Stimulated activated CD8-positive, alpha-beta memory T cell treated with anti-CD3 and anti-CD28 coated beads, Interleukin-7, amount 100 ng/mL, for 24 hours (primary cell): ENCODE data around the gene SPATA4.

Experiments used
- DNase-seq: peaks from one replicate; pipeline ENCODE4 v3.0.0-alpha.2; 2020; ENCODE audit warnings: low read depth

The SPATA4 gene

DNA sequence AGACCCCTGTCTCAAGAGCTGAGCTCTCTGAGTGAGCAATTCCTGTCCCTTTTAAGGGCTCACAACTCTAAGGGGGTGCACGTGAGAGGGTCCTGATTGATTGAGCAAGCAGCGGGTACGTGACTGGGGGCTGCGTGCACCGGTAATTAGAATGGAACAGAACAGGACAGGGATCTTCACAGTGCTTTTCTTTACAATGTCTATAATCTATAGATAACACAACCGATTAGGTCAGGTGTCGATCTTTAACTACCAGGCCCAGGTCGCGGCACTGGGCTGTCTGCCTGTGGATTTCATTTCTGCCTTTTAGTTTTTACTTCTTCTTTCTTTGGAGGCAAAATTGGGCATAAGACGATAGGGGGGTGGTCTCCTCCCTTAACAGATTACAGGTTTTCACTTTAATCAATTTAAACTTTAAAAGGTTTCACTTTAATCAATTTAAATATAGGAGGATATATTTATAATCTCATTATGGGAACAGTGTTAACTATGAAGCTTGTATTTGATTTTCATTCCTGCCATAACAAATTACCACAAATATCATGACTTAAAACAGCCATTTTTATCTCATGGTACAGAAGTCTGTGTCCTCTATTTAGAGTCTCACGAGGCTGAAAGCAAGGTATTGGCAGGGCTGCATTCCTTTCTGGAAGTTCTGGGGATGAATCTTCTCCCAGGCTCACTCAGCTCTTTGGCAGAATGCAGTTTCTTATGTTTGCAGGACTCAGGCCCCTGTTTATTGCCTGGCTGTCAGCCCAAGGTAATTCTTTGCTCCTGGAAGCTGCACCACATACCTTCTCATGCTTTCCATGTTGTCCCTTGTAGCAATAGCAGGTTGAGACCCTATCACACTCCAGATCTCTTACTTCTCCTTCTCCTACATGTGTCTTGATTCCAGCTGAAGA, 5.2 kb downstream of the SPATA4 start:
- no peak for DNase-seq

DNA sequence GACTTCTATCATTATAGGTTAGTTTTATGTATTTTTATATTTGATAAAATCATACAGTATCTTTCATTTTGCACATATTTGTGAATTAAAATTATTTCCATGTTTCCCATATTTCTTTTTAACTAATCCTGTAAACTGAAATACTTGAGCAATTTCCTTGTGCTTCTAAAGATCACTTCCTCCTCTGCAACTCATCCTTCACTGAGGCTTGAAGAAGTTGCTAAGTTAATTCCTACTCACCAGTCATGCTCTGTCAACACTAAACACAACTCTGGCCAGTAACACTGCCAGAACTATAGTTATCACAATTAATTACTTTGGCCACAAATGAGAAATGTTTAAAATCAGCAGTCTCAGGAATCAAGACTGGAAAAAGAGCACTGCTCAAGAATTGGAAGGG, 6.7 kb downstream of the SPATA4 start:
- no peak for DNase-seq

DNA sequence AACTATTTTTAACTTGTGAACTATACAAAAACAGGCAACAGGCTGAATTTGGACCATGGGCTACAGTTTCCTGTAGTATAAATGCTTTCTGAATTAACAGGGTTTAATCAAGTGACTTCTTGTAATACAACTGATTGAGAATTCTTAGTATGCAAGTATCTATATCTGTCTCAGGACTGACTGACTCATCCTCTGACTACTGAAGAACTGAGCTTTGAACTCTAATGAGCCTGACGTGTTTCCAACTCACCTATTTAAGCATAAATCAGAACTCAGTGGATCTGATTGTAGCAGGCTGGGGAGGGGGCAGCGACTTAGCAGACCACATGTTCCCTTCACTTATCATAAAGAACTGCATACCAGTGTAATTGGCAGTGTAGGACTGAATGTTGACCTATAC, 7.8 kb downstream of the SPATA4 start:
- no peak for DNase-seq

DNA sequence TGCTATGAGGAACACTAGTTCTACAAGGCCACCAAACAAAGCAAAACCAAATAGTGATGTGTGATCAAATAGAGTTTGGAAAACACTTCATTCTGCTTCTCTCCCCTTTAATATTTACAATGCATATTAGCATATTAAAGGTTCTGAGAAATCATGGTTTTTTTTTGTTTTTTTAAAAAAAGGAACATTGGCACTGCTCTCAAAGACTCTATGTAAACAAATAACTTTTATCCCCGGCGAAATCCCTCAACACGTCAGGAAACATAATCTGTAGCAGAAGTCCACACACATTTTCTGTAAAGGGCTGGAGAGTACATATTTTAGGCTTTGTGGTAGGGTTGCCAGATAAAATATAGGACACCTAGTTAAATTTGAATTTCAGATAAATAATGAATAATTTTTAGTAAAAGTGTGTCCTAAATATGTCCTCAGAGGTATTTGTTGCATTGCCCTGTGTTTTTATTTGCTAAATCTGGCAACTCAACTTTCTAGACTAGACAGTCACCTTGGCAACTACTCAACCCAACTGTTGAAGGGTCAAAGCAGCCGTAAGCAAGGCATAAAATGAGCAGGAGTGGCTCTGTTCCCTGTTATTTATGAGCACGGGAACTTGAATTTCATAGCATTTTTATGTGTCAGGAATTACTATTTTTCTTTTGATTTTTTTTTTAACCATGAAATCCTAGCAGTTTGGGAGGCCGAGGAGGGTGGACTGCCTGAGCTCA, 8.6 kb downstream of the SPATA4 start:
- no peak for DNase-seq

DNA sequence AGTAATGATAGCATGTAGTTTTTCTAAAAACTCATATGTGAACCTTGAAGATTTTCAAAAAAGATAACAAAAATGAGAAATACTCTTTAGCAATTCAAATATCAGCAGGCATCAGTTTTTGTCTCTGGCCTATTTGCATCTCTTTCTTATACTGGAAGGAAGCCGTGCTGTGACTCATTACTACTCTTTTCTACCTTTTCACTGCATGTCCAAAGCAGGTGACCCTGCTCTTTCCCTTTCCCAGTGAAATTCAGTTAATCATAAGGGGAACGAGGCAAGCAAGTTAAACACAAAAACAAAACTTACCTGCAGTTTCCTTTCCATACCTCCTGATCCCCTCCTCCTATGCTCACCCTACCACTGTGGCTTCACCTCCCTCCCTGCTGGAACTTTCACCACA, 9.3 kb downstream of the SPATA4 start:
- no peak for DNase-seq

DNA sequence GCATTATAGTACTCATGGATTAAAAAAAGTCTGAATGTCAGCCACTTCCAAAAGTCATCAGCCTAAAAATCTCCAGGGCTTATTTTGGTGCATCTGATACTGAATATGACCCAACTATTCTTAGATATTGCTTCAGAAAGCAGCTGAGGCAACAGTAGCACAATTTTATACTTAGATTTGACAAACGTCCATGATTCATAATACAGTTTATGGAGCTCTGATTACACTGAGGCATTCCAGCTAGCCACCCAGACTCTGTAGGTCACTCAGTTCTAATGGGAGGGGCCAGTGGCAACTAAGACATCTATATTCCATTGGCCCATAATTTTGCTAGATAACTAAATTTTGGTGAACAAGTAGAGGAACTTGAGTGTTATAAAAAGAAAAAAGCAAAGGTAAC, 10.3 kb downstream of the SPATA4 start:
- DNase-seq, result no peak

DNA sequence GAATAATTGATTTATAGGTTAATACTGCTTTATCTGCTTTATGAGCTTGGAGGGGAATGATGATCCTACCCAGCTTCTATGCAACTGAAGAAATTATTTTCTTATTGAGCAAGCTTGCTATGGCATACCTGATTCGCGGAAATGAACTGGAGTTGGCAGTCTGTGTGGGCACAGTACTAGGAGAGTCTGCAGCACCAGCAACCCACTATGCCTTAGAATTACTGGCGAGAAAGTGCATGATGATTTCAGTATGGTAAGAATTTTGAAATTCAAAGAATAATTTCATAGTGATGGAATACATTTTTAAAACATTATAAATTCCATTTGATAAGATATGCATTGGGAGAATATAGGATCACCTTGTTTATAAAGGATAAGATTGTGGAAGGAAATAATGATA, 32.3 kb downstream of the SPATA4 start:
- no peak for DNase-seq

DNA sequence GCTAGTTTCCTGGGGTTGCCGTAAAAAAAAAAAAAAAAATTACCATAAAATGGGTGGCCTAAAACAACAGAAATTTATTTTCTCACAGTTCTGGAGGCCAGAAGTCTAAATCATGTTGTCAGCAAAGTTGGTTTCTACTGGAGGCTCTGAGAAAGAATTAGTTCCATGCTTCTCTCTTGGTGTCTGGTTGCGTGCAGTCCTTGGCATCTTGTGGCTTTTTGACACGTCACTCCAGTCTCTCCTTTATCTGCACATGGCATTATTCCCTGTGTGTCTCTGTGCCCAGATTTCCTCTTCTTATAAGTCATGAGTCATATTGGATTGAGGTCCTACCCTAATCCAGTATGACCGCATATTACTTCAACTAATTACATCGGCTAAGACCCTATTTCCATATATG, 38.7 kb downstream of the SPATA4 start:
- no peak for DNase-seq

DNA sequence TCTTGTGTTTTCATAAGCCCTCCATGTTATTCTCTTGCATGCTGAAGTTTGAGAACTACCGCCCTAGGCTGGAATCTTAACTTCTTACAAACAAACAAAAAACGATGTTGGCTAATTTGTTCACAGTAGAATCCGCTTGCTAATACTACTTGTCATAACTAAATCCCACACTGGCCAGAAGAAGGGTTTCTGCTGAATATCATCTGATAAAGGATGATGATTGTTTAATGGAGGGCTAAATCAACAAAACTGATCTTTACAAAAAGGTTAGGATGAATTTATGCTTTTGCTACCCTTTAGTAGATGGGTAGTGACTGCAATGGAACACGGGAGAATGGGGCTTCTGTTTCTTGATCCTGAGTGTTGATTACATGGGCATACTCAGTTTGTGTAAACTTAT, 42.3 kb downstream of the SPATA4 start:
- no peak for DNase-seq

DNA sequence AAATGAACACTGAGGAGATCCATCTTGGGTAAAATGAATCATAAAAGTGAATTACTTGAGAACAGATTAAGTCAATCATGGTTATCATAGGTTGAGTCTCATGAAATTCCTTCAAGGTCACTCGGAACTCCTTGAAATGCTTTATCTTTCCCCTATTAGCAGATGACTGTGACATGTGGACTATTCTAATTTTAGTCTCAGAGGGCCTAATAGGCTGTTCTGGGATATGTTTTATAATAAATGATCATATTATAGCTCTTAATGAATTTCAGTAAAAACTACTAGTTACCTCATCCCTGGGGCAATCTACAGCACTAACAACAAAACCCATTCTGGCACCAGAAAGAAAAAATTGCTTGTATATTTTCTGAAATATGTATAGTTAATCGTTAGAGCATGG, 44.7 kb downstream of the SPATA4 start:
- no peak for DNase-seq

DNA sequence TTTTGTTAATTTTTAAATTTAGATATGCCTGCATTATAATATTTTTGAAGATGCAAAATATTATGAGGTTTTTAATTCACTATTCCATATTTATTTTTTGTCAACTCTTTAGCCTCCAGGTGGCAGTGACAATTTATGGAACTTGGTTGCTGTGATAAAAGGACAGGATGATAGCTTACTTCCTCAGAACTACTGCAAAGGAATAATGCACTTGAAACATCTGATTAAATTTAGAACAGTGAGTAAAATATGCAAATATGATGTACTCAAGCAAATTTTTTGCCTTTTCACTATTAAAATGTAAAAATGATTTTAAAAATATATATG, 45.1 kb downstream of the SPATA4 start:
- no peak for DNase-seq

DNA sequence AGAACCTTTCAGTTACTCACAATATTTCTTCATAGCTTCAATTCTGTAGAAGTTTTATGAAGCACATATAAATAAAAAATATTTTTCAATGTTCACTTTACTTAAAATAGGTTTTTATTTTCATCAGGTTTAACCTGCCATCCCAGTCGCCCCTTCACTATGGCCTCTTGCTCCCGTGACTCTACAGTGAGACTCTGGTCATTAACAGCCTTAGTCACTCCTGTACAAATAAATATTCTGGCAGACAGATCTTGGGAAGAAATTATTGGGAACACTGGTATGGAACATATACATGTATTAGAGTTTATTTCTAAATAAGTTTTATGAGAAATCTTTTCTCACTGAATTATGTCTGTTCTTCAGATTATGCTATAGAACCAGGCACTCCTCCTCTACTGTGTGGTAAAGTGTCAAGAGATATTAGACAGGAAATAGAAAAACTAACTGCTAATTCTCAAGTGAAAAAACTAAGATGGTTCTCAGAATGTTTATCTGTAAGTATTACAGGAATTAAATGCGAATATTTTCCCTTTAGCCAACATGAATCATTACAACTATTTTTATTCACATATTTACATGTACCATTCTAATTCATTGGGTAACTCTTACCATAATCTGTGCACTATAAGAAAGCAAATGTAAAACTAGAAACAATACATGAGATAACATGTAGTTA, 45.6 kb downstream of the SPATA4 start:
- DNase-seq, result no peak

DNA sequence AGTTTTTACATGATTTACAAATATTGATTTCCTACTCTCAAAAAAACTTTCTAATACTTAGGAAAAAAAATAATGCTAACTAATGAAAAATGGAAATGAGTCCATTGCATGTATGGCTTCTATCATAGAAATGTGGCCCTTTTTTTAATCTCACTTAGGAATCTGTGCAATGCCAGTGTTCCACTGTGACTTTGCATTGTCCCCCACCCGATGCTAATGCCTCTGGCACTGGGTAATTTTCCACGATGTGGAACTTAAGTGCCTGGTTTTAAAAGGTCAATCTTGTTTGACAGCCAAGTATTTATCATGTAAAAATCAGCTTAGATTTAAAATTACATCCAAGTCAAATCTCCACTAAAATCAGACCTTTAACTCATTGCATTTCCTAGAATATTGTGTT, 53.1 kb downstream of the SPATA4 start:
- no peak for DNase-seq

DNA sequence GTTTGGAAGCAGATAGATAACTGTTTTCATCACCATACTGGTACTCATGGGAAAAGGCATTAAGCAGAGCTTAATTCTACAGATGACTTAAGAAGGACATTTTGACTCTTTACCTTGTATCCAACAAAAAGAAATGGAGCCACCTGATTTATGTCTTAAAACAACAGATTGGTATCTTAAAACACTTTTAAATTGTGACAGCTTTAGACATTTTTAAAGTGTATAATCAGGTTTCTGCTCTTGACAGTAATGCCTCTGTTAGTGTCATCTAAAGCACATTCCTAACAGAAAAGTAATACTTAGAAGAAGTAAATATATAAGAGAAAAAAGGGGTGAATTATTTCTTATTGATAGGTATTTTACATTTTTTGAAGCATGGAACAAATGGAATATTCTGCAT, 55.9 kb downstream of the SPATA4 start:
- no peak for DNase-seq

DNA sequence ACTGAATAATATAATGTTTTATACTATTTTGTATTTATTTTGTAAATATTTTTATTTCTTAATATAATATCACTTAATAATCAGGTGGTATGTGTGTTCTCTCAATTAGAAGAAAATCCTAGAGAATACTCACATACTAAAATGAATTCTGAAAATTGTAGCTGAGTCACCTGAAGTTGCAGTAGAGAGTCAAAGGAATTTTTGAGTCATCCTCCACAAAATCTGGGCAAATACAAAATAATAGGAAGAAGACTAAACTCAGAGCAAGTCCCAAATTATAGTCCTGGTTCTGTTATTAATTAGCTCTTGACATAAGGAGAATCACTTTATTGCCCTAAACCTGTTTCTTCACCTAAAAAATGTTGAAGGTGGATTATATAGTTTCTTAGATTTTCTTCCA, 57.8 kb downstream of the SPATA4 start:
- no peak for DNase-seq

DNA sequence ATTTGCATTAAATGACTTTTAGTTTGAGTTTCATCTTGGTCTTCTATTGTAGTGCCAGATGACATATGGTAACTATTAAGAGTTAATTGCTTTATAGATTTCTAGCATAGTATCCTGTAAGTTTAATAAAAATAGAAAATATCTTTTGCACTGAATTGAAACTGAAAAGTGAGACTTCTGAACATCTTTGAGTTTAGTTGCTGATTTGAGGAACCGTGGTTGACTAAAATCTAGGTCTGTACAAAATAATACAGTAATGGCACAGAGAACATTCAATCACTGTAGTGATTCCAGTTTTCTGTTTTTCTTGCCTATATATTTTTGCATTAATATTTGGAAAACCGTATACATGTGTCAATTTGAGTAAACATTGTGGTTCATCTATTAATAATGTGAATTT, 60.7 kb downstream of the SPATA4 start:
- DNase-seq, result no peak
